GM10266 (cell line): Measurements from ENCODE around the gene EEPD1.

ENCODE experiments used
- DNase-seq: peaks from one replicate; pipeline ENCODE4 v3.0.0; 2012; ENCODE audit errors: extremely low spot score
- CTCF ChIP-seq: IDR thresholded peaks from 2 replicates; pipeline ENCODE4 v1.5.1; 2012; ENCODE audit warnings: mild to moderate bottlenecking, low read depth; ENCODE audit not compliant: control insufficient read depth, insufficient read depth; ENCODE audit errors: missing control alignments

EEPD1 gene

GRCh38 chr7:36299223-36299774, 146.2 kb downstream of the EEPD1 start:
- TF ChIP-seq CTCF, result no peak
- DNase-seq, result no peak

GRCh38 chr7:36299823-36300341, 146.8 kb downstream of the EEPD1 start:
- DNase-seq, result no peak
- no peak for TF ChIP-seq CTCF

GRCh38 chr7:36300696-36301350, 147.8 kb downstream of the EEPD1 start:
- TF ChIP-seq CTCF, result no peak

GRCh38 chr7:36301914-36302771, 149.1 kb downstream of the EEPD1 start:
- TF ChIP-seq CTCF, result no peak
- no peak for DNase-seq

More at GRCh38 chr7:36300696-36301350, 147.8 kb downstream of the EEPD1 start:
- no peak for DNase-seq

- no peak for DNase-seq
- TF ChIP-seq CTCF, result no peak
Observed at GRCh38 chr7:36303202-36304098, 150.4 kb downstream of the EEPD1 start.

- TF ChIP-seq CTCF, result no peak
Observed at GRCh38 chr7:36304099-36304425, 151.0 kb downstream of the EEPD1 start.

More at GRCh38 chr7:36304099-36304425, 151.0 kb downstream of the EEPD1 start:
- DNase-seq, result no peak
